Hematopoietic multipotent progenitor cell treated with erythropoietin and hydrocortisone succinate and interleukin-3 and kit ligand, for 17 days (in vitro differentiated cells): ENCODE measurements around the gene HLA-A.

Experiments used
- DNase-seq: peaks from one replicate; pipeline ENCODE4 v3.0.0-alpha.2; 2015; ENCODE audit warnings: low spot score

Gene HLA-A

DNA sequence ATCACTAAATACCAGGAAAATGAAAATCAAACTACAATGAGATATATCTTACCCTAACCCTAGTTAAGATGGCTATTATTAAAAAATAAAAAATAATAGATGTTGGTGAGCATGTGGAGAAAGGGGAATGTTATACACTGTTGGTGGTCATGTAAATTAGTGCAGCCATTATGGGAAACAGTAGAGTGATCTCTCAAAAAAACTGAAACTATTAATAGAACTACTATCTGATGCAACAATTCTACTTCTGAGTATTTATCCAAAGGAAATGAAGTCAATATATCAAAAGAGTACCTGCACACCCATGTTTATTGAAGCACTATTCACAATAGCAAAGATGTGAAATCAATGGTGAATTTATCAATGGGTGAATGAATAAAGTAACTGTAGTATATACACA lies 48.6 kb downstream of the HLA-A start:
- DNase-seq: no peak

DNA sequence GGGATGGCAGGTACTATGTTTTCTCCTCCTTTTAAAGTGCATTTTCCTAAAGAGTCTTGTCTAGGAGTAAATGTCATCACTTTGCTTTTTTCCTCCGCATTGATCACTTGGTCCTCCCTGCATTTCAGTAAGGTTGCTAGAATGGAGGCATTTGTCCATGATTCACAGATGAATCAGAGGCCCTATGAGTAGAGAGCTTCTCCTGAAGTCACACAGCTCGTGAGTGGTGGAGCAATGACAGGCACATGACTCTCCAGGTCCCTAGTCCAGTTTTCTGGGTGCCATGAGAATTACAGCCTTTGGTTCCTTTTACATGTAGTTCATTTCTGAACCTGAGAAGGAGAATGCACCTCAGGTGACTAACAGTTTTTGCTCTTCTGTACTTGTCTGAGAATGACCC lies 50.5 kb downstream of the HLA-A start:
- DNase-seq: no peak

DNA sequence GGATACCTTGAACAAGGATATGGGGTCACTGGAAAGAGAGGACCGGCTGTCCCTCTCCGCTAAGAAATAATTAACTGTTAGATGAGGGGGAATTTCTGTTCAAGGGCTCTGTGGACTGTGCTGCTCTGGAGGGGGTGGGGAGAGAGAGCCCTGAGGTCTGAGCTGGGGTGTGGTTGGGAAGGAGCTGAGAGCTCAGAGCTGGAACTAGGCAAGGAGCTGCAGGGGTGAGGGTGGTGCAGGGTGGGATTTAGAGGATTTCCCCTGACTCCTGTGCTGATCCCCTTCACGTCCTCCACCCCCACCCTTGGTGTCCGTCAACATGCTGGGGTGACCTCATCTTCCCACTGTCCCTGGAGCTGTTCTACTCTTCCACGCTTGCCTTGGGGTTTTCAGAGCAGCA lies 52.5 kb downstream of the HLA-A start:
- DNase-seq: no peak

DNA sequence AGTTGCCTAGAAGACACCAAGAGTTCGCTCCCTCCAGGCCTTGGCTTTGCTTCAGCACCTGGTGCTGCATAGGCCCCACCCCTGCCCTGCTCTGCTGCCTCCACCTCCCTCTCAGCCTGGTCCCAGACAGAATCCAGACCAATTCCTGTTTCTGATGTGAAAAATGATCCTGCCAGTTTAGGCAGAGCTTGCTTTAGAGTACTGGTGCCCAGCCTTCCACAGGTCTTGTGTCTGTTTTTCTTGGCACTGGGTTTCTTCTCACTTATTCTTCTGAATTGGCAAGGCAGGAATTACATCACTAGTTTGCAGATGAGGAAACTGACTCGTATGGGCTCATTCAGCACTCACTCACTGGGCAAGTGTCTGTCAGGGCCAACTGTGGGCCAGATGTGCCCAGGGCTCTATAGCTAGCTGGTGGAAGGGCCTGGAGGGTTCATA lies 53.0 kb downstream of the HLA-A start:
- DNase-seq: no peak
